ENCODE results near the gene TM9SF4. TPM values are rescaled to one million over a fixed set of nuclear protein-coding genes. Genes with fewer than 3 reads are reported as not detected.
A peak's percentile ranks its signal among the peaks of the same experiment; 100 is the strongest.

The TM9SF4 gene
- polyA plus RNA-seq, 3 donors = 49.7 to 78.5 (median 78.3) TPM

- no peak overlapping the region for H3K4me2 ChIP-seq (replicated peaks; ENCODE audit: extremely low read depth, low read length, poor library complexity, severe bottlenecking)
- H2AFZ ChIP-seq (ENCODE audit: insufficient read depth, low read depth, low read length, poor library complexity, severe bottlenecking) = no peak overlapping the region
- peak overlapping the region in 1 of 2 donors; percentile 54 for H3K27ac ChIP-seq (ENCODE audit: low read depth in 1 of 2, low read length in 2 of 2)
- no peak overlapping the region for H3K9ac ChIP-seq (ENCODE audit: insufficient read depth, low read length, poor library complexity, severe bottlenecking)
- peaks cover 60 to 67% of the 10 kb centered on the region in 2 donors for H3K36me3 Mint-ChIP-seq
- no peak overlapping the region for H3K4me3 ChIP-seq (replicated peaks in 1 of 3; ENCODE audit: low read depth in 2 of 3, low read length in 3 of 3)
- WGBS (ENCODE audit: insufficient coverage) = 97% methylated on average over 6 of the region's 8 CpGs
- H3K4me1 ChIP-seq (ENCODE audit: control insufficient read depth in 1 of 2, insufficient read depth in 2 of 2, low read length in 2 of 2) = no peaks in the 10 kb centered on the region
- intact Hi-C loops (cut with micrococcal nuclease) = no loop called here
- H4K20me1 ChIP-seq (ENCODE audit: insufficient read depth, low read length) = peaks cover 33% of the 10 kb centered on the region
- H3K4me1 Mint-ChIP-seq = peaks cover 10% of the 10 kb centered on the region
- no peaks in the 10 kb centered on the region for H3K27me3 ChIP-seq (ENCODE audit: control insufficient read depth in 2 of 2, insufficient read depth in 2 of 2, low read length in 2 of 2)
- no peak for DNase-seq
- H3K9me3 Mint-ChIP-seq = no peaks in the 10 kb centered on the region
- H3K36me3 ChIP-seq (replicated peaks in 1 of 2; ENCODE audit: control insufficient read depth in 1 of 2, insufficient read depth in 2 of 2, low read length in 2 of 2) = peaks cover 55 to 67% of the 10 kb centered on the region in 2 donors
- no peak overlapping the region for H3K4me3 Mint-ChIP-seq
- no peaks in the 10 kb centered on the region for H3K9me3 ChIP-seq (replicated peaks in 1 of 2; ENCODE audit: control insufficient read depth in 1 of 2, insufficient read depth in 1 of 2, low read length in 2 of 2)
- H3K79me2 ChIP-seq (ENCODE audit: insufficient read depth, low read length) = no peaks in the 10 kb centered on the region
- peaks cover 0 to 6% (median 0%) of the 10 kb centered on the region in 3 donors for H3K27me3 Mint-ChIP-seq (ENCODE audit: low read depth in 3 of 3)
- TF ChIP-seq CTCF (IDR thresholded peaks at IDR 0.05) = no peak
- H3K27ac Mint-ChIP-seq = peak overlapping the region in 4 of 7 donors; percentile 24 to 63 (median 43)
Observed at GRCh38 chr20:32165836-32166545, 56.5 kb downstream of the TM9SF4 start.

- H2AFZ ChIP-seq (ENCODE audit: insufficient read depth, low read depth, low read length, poor library complexity, severe bottlenecking) = no peak overlapping the region
- H4K20me1 ChIP-seq (ENCODE audit: insufficient read depth, low read length) = peaks cover 33% of the 10 kb centered on the region
- H3K4me2 ChIP-seq (replicated peaks; ENCODE audit: extremely low read depth, low read length, poor library complexity, severe bottlenecking) = no peak overlapping the region
- H3K27me3 Mint-ChIP-seq (ENCODE audit: low read depth in 3 of 3) = peaks cover 0 to 6% (median 0%) of the 10 kb centered on the region in 3 donors
- no peak for DNase-seq
- no peaks in the 10 kb centered on the region for H3K27me3 ChIP-seq (ENCODE audit: control insufficient read depth in 2 of 2, insufficient read depth in 2 of 2, low read length in 2 of 2)
- no peak overlapping the region for H3K4me3 ChIP-seq (replicated peaks in 1 of 3; ENCODE audit: low read depth in 2 of 3, low read length in 3 of 3)
- peaks cover 40 to 51% of the 10 kb centered on the region in 2 donors for H3K36me3 ChIP-seq (replicated peaks in 1 of 2; ENCODE audit: control insufficient read depth in 1 of 2, insufficient read depth in 2 of 2, low read length in 2 of 2)
- no CpG with 5 or more reads among the region's 4 CpGs for WGBS (ENCODE audit: insufficient coverage)
- H3K27ac ChIP-seq (ENCODE audit: low read depth in 1 of 2, low read length in 2 of 2) = no peak overlapping the region
- peak overlapping the region in 1 of 7 donors; percentile 42 for H3K27ac Mint-ChIP-seq
- H3K9ac ChIP-seq (ENCODE audit: insufficient read depth, low read length, poor library complexity, severe bottlenecking) = no peak overlapping the region
- no peak for TF ChIP-seq CTCF (IDR thresholded peaks at IDR 0.05)
- intact Hi-C loops (cut with micrococcal nuclease) = no loop called here
- H3K4me1 Mint-ChIP-seq = peaks cover 10% of the 10 kb centered on the region
- no peak overlapping the region for H3K4me3 Mint-ChIP-seq
- H3K9me3 ChIP-seq (replicated peaks in 1 of 2; ENCODE audit: control insufficient read depth in 1 of 2, insufficient read depth in 1 of 2, low read length in 2 of 2) = no peaks in the 10 kb centered on the region
- peaks cover 44 to 52% of the 10 kb centered on the region in 2 donors for H3K36me3 Mint-ChIP-seq
- H3K79me2 ChIP-seq (ENCODE audit: insufficient read depth, low read length) = no peaks in the 10 kb centered on the region
- no peaks in the 10 kb centered on the region for H3K9me3 Mint-ChIP-seq
- H3K4me1 ChIP-seq (ENCODE audit: control insufficient read depth in 1 of 2, insufficient read depth in 2 of 2, low read length in 2 of 2) = no peaks in the 10 kb centered on the region
Observed at GRCh38 chr20:32167552-32167951, 58.0 kb downstream of the TM9SF4 start.
